ENCODE results near the gene CD3E. TPM values are rescaled to one million over a fixed set of nuclear protein-coding genes. Genes with fewer than 3 reads are reported as not detected.

The CD3E gene
- total RNA-seq, 3 donors from 2014 or later, result 0.66 to 6.0 (median 2.1) TPM

DNA sequence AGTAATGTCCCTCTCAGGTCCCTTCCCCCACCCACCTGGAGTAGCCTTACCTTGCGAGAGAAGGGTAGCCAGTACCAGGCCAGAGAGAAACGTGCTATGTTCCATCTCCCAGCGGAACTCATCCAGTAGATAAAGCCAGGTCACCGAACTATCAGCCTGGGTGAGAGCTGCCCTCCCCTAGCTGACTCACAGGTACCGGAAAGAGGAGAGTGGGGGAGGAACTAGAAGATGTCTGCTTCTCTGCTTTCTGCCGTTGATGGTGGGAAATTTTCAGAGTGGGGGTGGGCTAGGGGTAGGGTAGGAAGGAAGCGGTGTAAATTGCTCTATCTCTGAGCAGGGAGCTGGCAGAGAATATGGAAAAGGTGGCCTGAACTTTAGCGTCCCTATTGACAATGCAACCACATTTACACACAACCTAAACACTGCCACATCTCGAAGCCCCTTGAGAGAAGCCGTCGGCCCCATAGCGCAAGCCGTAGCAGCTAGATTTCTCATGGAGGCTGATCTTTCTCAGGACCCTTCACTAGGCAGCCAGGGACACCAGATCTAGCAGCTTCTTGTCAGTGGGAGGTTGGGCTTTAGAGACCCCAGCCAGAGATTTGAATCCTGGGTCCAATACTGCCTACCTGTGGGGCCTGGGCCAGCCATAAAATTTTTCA is 38.1 kb downstream of the CD3E start, which contains the start of gene CD3D:
Gene CD3D (minus strand): TSS at position 203 of the 659 bp plus-strand sequence. CDS start 98 bp downstream, at position 105.
- TF ChIP-seq, protein P1, sequence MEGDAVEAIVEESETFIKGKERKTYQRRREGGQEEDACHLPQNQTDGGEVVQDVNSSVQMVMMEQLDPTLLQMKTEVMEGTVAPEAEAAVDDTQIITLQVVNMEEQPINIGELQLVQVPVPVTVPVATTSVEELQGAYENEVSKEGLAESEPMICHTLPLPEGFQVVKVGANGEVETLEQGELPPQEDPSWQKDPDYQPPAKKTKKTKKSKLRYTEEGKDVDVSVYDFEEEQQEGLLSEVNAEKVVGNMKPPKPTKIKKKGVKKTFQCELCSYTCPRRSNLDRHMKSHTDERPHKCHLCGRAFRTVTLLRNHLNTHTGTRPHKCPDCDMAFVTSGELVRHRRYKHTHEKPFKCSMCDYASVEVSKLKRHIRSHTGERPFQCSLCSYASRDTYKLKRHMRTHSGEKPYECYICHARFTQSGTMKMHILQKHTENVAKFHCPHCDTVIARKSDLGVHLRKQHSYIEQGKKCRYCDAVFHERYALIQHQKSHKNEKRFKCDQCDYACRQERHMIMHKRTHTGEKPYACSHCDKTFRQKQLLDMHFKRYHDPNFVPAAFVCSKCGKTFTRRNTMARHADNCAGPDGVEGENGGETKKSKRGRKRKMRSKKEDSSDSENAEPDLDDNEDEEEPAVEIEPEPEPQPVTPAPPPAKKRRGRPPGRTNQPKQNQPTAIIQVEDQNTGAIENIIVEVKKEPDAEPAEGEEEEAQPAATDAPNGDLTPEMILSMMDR (IDR thresholded peaks at IDR 0.05), result no peak
- TF ChIP-seq POLR2AphosphoS5 (IDR thresholded peaks at IDR 0.05) (no peak), POLR2A (IDR thresholded peaks at IDR 0.05) (no peak)
- no peak within 1 kb of the TSS for H3K27ac ChIP-seq
- no peak for DNase-seq (ENCODE audit: low spot score in 2 of 2)
- no peaks in the 10 kb centered on the region for H3K4me1 ChIP-seq
- peak within 1 kb of the TSS in 1 of 3 donors; percentile 20 for H3K4me3 ChIP-seq
- peaks cover 0 to 5% of the 10 kb centered on the region in 2 donors for H3K27me3 ChIP-seq
- intact Hi-C loops (cut with DNase I; ENCODE audit: low total_unique reads), result no loop called here
- no peaks in the 10 kb centered on the region for H3K9me3 ChIP-seq
- no peaks in the 10 kb centered on the region for H3K36me3 ChIP-seq

- Histone ChIP-seq H3K27me3 (peaks cover 0 to 11% of the 10 kb centered on the region in 2 donors), H3K36me3 (no peaks in the 10 kb centered on the region), H3K9me3 (no peaks in the 10 kb centered on the region), H3K27ac (no peak overlapping the region), H3K4me1 (no peaks in the 10 kb centered on the region), H3K4me3 (no peak overlapping the region)
- intact Hi-C loops (cut with DNase I; ENCODE audit: low total_unique reads), result no loop called here
- no peak for DNase-seq (ENCODE audit: low spot score in 2 of 2)
- TF ChIP-seq, protein P1 (IDR thresholded peaks at IDR 0.05), result no peak
- TF ChIP-seq POLR2AphosphoS5 (IDR thresholded peaks at IDR 0.05), result no peak
Observed at GRCh38 chr11:118343248-118343647, 38.7 kb downstream of the CD3E start.

GRCh38 chr11:118343981-118344515 is 39.5 kb downstream of the CD3E start, which contains the start of gene CD3G:
Gene CD3G (plus strand): TSS chr11:118344344. CDS start chr11:118344424, 80 bp downstream.
- no peaks in the 10 kb centered on the region for H3K9me3 ChIP-seq
- DNase-seq (ENCODE audit: low spot score in 2 of 2), result no peak
- H3K27ac ChIP-seq, result no peak within 1 kb of the TSS
- intact Hi-C loops (cut with DNase I; ENCODE audit: low total_unique reads), result no loop called here
- H3K4me1 ChIP-seq, result no peaks in the 10 kb centered on the region
- no peak for TF ChIP-seq POLR2AphosphoS5 (IDR thresholded peaks at IDR 0.05)
- H3K36me3 ChIP-seq, result no peaks in the 10 kb centered on the region
- H3K4me3 ChIP-seq, result peak within 1 kb of the TSS in 1 of 3 donors; percentile 13
- H3K27me3 ChIP-seq, result peaks cover 0 to 12% of the 10 kb centered on the region in 2 donors

- DNase-seq (ENCODE audit: low spot score in 2 of 2), result no peak
- TF ChIP-seq POLR2A (IDR thresholded peaks at IDR 0.05) (no peak), POLR2AphosphoS5 (IDR thresholded peaks at IDR 0.05) (no peak)
- TF ChIP-seq, protein P1 (IDR thresholded peaks at IDR 0.05), result no peak
- intact Hi-C loops (cut with DNase I; ENCODE audit: low total_unique reads), result no loop called here
- H3K36me3 ChIP-seq, result no peaks in the 10 kb centered on the region
- no peak overlapping the region for H3K27ac ChIP-seq
- H3K9me3 ChIP-seq, result no peaks in the 10 kb centered on the region
- H3K4me1 ChIP-seq, result no peaks in the 10 kb centered on the region
- H3K27me3 ChIP-seq, result peaks cover 0 to 8% of the 10 kb centered on the region in 2 donors
- no peak overlapping the region for H3K4me3 ChIP-seq
Observed at GRCh38 chr11:118349475-118349874, 44.9 kb downstream of the CD3E start.

DNA sequence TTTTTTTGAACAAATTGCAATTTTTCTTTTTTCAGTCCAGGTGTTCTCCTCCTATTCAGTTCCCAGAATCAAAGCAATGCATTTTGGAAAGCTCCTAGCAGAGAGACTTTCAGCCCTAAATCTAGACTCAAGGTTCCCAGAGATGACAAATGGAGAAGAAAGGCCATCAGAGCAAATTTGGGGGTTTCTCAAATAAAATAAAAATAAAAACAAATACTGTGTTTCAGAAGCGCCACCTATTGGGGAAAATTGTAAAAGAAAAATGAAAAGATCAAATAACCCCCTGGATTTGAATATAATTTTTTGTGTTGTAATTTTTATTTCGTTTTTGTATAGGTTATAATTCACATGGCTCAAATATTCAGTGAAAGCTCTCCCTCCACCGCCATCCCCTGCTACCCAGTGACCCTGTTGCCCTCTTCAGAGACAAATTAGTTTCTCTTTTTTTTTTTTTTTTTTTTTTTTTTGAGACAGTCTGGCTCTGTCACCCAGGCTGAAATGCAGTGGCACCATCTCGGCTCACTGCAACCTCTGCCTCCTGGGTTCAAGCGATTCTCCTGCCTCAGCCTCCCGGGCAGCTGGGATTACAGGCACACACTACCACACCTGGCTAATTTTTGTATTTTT is 48.7 kb downstream of the CD3E start:
- intact Hi-C loops (cut with DNase I; ENCODE audit: low total_unique reads), result no loop called here
- Histone ChIP-seq H3K27ac (no peak overlapping the region), H3K4me3 (no peak overlapping the region), H3K36me3 (no peaks in the 10 kb centered on the region), H3K4me1 (no peaks in the 10 kb centered on the region), H3K27me3 (peaks cover 0 to 2% of the 10 kb centered on the region in 2 donors), H3K9me3 (no peaks in the 10 kb centered on the region)
- no peak for DNase-seq (ENCODE audit: low spot score in 2 of 2)
- no peak for TF ChIP-seq POLR2A (IDR thresholded peaks at IDR 0.05)
- TF ChIP-seq, protein P1 (IDR thresholded peaks at IDR 0.05), result peak; percentile 34 to 47 (median 34)
- TF ChIP-seq POLR2AphosphoS5 (IDR thresholded peaks at IDR 0.05), result no peak
